HepG2 (cell line): ENCODE data around the gene FAM72A.
"Not testable (repeated sequence)": the region's sequence is repeated elsewhere in the genome, so short reads cannot be mapped to it uniquely, and the experiment has no call there.

Experiments used
- NFYB ChIP-seq: sonication (generic); formaldehyde crosslinking; IDR thresholded peaks from 2 replicates; pipeline ENCODE4 v1.4.0; 2020; ENCODE audit warnings: missing genetic modification reagents
- RFX5 ChIP-seq: IDR thresholded peaks from 2 replicates; pipeline ENCODE4 v1.6.1; 2011; ENCODE audit warnings: low read depth, low read length, improper control_type of control experiment
- ZNF777 ChIP-seq: sonication (generic); formaldehyde crosslinking; IDR thresholded peaks from 2 replicates; pipeline ENCODE4 v1.4.0; 2020; ENCODE audit warnings: missing genetic modification reagents

DNA sequence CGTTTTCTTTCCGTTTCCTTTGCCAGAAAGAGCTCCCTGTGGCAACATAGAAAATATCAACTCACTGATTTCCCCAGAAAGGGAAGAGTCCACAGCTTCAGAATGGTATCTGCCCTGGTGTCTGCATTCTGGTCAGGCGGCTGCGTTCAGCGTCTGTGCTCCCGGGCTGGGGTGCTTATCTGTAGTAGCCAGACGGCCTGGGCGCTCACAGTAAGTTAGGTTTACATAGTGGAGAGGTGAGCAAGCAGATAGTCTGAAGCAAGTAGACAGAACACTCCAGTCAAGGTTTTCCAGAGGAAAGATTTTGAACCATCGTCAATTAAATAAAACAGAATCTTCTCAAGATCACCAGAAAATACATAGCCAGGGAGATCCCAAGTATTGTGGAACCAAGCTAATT, 29.4 kb upstream of the FAM72A start:
- not testable (repeated sequence) for TF ChIP-seq NFYB (CRISPR knock-in tag); ZNF777 (CRISPR knock-in tag); RFX5
